Right lobe of liver (tissue), 4 donors: ENCODE results near the gene HDAC9.

ENCODE experiments used
- CTCF ChIP-seq, 4 donors: fragments of 200-600 bp in 3 of 4; fragments of 450-650 bp in 1 of 4; IDR thresholded peaks; one replicate each; pipeline versions ENCODE4 v1.5.1 to v1.8.0; 2016 to 2022; ENCODE audit warnings: antibody characterized with exemption in 4 of 4, mild to moderate bottlenecking in 2 of 4
- POLR2A ChIP-seq: fragments of 450-650 bp; IDR thresholded peaks from one replicate; pipeline ENCODE4 v1.6.1; 2017; ENCODE audit warnings: antibody characterized with exemption, mild to moderate bottlenecking
- donor health status: DM: no; HTN: no; CAD: no.
- donor health status: DM: no; HTN: no; CAD: no.
- donor health status: DM: no; HTN: yes; CAD: no.

DNA sequence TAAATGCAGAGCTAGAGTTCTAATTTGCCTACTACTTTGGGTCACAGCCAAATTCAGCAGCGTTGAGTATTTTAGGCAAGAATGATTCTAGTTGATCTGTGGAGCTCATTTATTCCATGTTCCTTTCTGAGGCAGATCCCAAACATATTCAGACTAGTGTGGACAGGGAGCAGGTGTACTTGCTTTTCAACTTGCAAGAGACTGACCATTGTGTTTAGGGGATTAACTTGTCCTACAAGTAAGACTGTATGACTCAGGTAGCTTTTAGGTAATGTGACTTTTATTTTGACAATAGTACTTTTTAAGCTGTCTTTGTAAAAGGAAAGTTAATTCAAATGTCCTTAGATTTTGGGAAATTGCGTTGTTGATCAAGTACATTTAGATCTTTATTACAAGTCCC, 336.4 kb downstream of the HDAC9 start:
- TF ChIP-seq CTCF (IDR thresholded peaks at IDR 0.05) (no peak), POLR2A (no peak)
